Small intestine (tissue), 7 donors: ENCODE results near the gene PUDP. TPM values are rescaled to one million over a fixed set of nuclear protein-coding genes. Genes with fewer than 3 reads are reported as not detected.

Source experiments
- DNase-seq, 2 donors: peaks; one replicate each; pipeline versions ENCODE4 v3.0.0 to v3.0.0-alpha.2; 2013
- FAIRE-seq: peaks from 2 replicates; lab custom pipeline; 2012; peaks lifted over from hg19 to GRCh38; lab: Jason Lieb, UNC
- H3K27ac ChIP-seq, 3 donors: one replicate each; pipeline ENCODE4 v1.5.1; 2013; ENCODE audit warnings: low read length in 2 of 3, mild to moderate bottlenecking in 2 of 3, control low read depth in 1 of 3, inconsistent platforms in 1 of 3, low read depth in 1 of 3, moderate library complexity in 1 of 3
- H3K27me3 ChIP-seq, 3 donors: one replicate each; pipeline ENCODE4 v1.6.1; 2013; ENCODE audit warnings: low read length in 3 of 3, inconsistent platforms in 1 of 3; ENCODE audit not compliant: control insufficient read depth in 3 of 3, insufficient read depth in 3 of 3
- H3K36me3 ChIP-seq, 3 donors: one replicate each; pipeline ENCODE4 v1.6.1; 2013; ENCODE audit warnings: low read length in 3 of 3, inconsistent platforms in 1 of 3, low read depth in 1 of 3, mild to moderate bottlenecking in 1 of 3, moderate library complexity in 1 of 3; ENCODE audit not compliant: control insufficient read depth in 3 of 3, insufficient read depth in 2 of 3
- H3K4me1 ChIP-seq, 3 donors: one replicate each; pipeline ENCODE4 v1.6.1; 2013; ENCODE audit warnings: low read length in 2 of 3, inconsistent platforms in 1 of 3, low read depth in 1 of 3, mild to moderate bottlenecking in 1 of 3, moderate library complexity in 1 of 3; ENCODE audit not compliant: control insufficient read depth in 3 of 3, insufficient read depth in 2 of 3
- H3K4me3 ChIP-seq, 3 donors: one replicate each; pipeline ENCODE4 v1.5.1; 2013; ENCODE audit warnings: low read length in 3 of 3, control low read depth in 1 of 3, inconsistent platforms in 1 of 3, low read depth in 1 of 3, mild to moderate bottlenecking in 1 of 3, moderate library complexity in 1 of 3
- H3K9me3 ChIP-seq, 2 donors: one replicate each; pipeline ENCODE4 v1.6.1; 2013; ENCODE audit warnings: low read depth in 1 of 2, low read length in 1 of 2; ENCODE audit not compliant: control insufficient read depth in 2 of 2, insufficient read depth in 1 of 2
- WGBS, 3 donors: extraction: QIAGEN DNeasy Blood & Tissue Kit; methylation state at CpG; one replicate each; pipeline ENCODE4 v1.1.7; 2013; 5-methylcytosine and 5-hydroxymethylcytosine counted together
- polyA plus RNA-seq, 4 donors: library from polyadenylated mRNA; stranded (reverse) in 3 of 4; unstranded in 1 of 4; fragments of 200-250 nt in 3 of 4; fragments of 120-200 nt in 1 of 4; gene quantifications; one replicate each; pipeline versions ENCODE4 v1.2.1 to v1.2.3, GENCODE V29; 2013
- donor health status: healthy with polysubstance abuse.
- donor health status: control.
- donor health status: control.
- donor health status: Bipolar disorder and iron deficiency.
- donor health status: healthy.

Gene PUDP
- polyA plus RNA-seq, 4 donors, result 16.3 to 40.4 (median 18.5) TPM

- Histone ChIP-seq H3K27ac (no peak overlapping the region), H3K9me3 (peaks cover 0 to 2% of the 10 kb centered on the region in 2 donors), H3K27me3 (no peaks in the 10 kb centered on the region), H3K4me3 (no peak overlapping the region), H3K36me3 (peaks cover 0 to 16% (median 0%) of the 10 kb centered on the region in 3 donors), H3K4me1 (no peaks in the 10 kb centered on the region)
- FAIRE-seq (no peak), DNase-seq (no peak)
- 89 to 95% (median 91%) methylated on average over 1 of the region's 1 CpG for WGBS, 3 donors
Measured at GRCh38 chrX:7062903-7063302, 85.0 kb downstream of the PUDP start.

GRCh38 chrX:7062276-7062675 lies 85.7 kb downstream of the PUDP start:
- Histone ChIP-seq H3K27ac (no peak overlapping the region), H3K4me3 (no peak overlapping the region), H3K36me3 (peaks cover 0 to 20% (median 0%) of the 10 kb centered on the region in 3 donors), H3K4me1 (no peaks in the 10 kb centered on the region), H3K27me3 (no peaks in the 10 kb centered on the region), H3K9me3 (peaks cover 0 to 2% of the 10 kb centered on the region in 2 donors)
- 88 to 100% (median 91%) methylated on average over 1 of the region's 1 CpG for WGBS, 3 donors
- no peak for FAIRE-seq
- DNase-seq, result no peak

- Histone ChIP-seq H3K27ac (no peak overlapping the region), H3K9me3 (peaks cover 0 to 1% of the 10 kb centered on the region in 2 donors), H3K4me1 (no peaks in the 10 kb centered on the region), H3K36me3 (peaks cover 0 to 25% (median 0%) of the 10 kb centered on the region in 3 donors), H3K27me3 (no peaks in the 10 kb centered on the region), H3K4me3 (no peak overlapping the region)
- no peak for DNase-seq
- FAIRE-seq, result no peak
- 86 to 100% (median 92%) methylated on average over 2 of the region's 2 CpGs for WGBS, 3 donors
Measured at GRCh38 chrX:7061429-7061828, 86.5 kb downstream of the PUDP start.

- Histone ChIP-seq H3K27me3 (no peaks in the 10 kb centered on the region), H3K4me3 (no peak overlapping the region), H3K4me1 (peaks cover 0 to 5% (median 4%) of the 10 kb centered on the region in 3 donors), H3K9me3 (no peaks in the 10 kb centered on the region), H3K27ac (no peak overlapping the region), H3K36me3 (peaks cover 0 to 28% (median 0%) of the 10 kb centered on the region in 3 donors)
- FAIRE-seq, result no peak
- 80 to 98% (median 95%) methylated on average over 6 of the region's 6 CpGs for WGBS, 3 donors
- DNase-seq, result no peak
Measured at GRCh38 chrX:7060444-7060843, 87.5 kb downstream of the PUDP start.

- H3K27me3 ChIP-seq, result no peaks in the 10 kb centered on the region
- FAIRE-seq (no peak), DNase-seq (no peak)
- H3K4me1 ChIP-seq, result peaks cover 0 to 5% (median 4%) of the 10 kb centered on the region in 3 donors
- no peak overlapping the region for H3K27ac ChIP-seq
- WGBS, 3 donors, result 84 to 99% (median 96%) methylated on average over 5 of the region's 5 CpGs
- no peaks in the 10 kb centered on the region for H3K9me3 ChIP-seq
- peaks cover 0 to 28% (median 0%) of the 10 kb centered on the region in 3 donors for H3K36me3 ChIP-seq
- H3K4me3 ChIP-seq, result no peak overlapping the region
Measured at GRCh38 chrX:7059859-7060258, 88.1 kb downstream of the PUDP start.

- Histone ChIP-seq H3K4me3 (no peak overlapping the region), H3K27ac (no peak overlapping the region), H3K9me3 (no peaks in the 10 kb centered on the region), H3K4me1 (peaks cover 0 to 5% (median 4%) of the 10 kb centered on the region in 3 donors), H3K27me3 (no peaks in the 10 kb centered on the region), H3K36me3 (peaks cover 0 to 26% (median 0%) of the 10 kb centered on the region in 3 donors)
- WGBS, 3 donors, result 79 to 86% (median 86%) methylated on average over 12 of the region's 12 CpGs
- DNase-seq (no peak), FAIRE-seq (no peak)
Measured at GRCh38 chrX:7059214-7059838, 88.6 kb downstream of the PUDP start.

GRCh38 chrX:7055386-7056137 lies 92.4 kb downstream of the PUDP start:
- H3K9me3 ChIP-seq, result no peaks in the 10 kb centered on the region
- H3K27me3 ChIP-seq, result no peaks in the 10 kb centered on the region
- H3K4me3 ChIP-seq, result no peak overlapping the region
- 31 to 62% (median 38%) methylated on average over 10 of the region's 10 CpGs for WGBS, 3 donors
- peak; percentile 40 to 74 for DNase-seq
- H3K36me3 ChIP-seq, result peaks cover 0 to 24% (median 0%) of the 10 kb centered on the region in 3 donors
- no peak for FAIRE-seq
- H3K27ac ChIP-seq, result peak overlapping the region; percentile 17 to 46 (median 40)
- peaks cover 0 to 5% (median 4%) of the 10 kb centered on the region in 3 donors for H3K4me1 ChIP-seq

GRCh38 chrX:7054219-7055216 lies 93.4 kb downstream of the PUDP start:
- Histone ChIP-seq H3K9me3 (no peaks in the 10 kb centered on the region), H3K27ac (peak overlapping the region in 1 of 3 donors; percentile 24), H3K4me1 (peaks cover 0 to 5% (median 4%) of the 10 kb centered on the region in 3 donors), H3K4me3 (no peak overlapping the region), H3K27me3 (no peaks in the 10 kb centered on the region), H3K36me3 (peaks cover 0 to 27% (median 0%) of the 10 kb centered on the region in 3 donors)
- WGBS, 3 donors, result 90 to 94% (median 93%) methylated on average over 13 to 14 of the region's 14 CpGs
- DNase-seq (no peak), FAIRE-seq (no peak)
